IMR-90 (cell line): Measurements from ENCODE around the gene SLC17A8.

Experiments used
- CTCF ChIP-seq: conservative IDR thresholded peaks from 2 replicates; pipeline ENCODE4 v1.5.1; 2012; ENCODE audit warnings: mild to moderate bottlenecking, low read depth, low read length, improper control_type of control experiment
- MAZ ChIP-seq: IDR thresholded peaks from 2 replicates; pipeline ENCODE4 v1.6.1; 2012; ENCODE audit warnings: low read depth, mild to moderate bottlenecking, low read length, improper control_type of control experiment, moderate library complexity, borderline replicate concordance
- MXI1 ChIP-seq: IDR thresholded peaks from 2 replicates; pipeline ENCODE4 v1.6.1; 2012; ENCODE audit warnings: low read depth, mild to moderate bottlenecking, low read length, moderate library complexity, borderline replicate concordance
- POLR2A ChIP-seq: IDR thresholded peaks from 2 replicates; pipeline ENCODE4 v1.6.1; 2012; ENCODE audit warnings: mild to moderate bottlenecking, low read depth, low read length

- TF ChIP-seq CTCF (no peak), POLR2A (no peak), MAZ (no peak), MXI1 (no peak)
These were observed 36.3 kb downstream of the SLC17A8 start for GRCh38 chr12:100393200-100393599.
